GM12865 (cell line): ENCODE results near the gene UBA1.

Experiments
- DNase-seq: peaks from one replicate; pipeline ENCODE4 v3.0.0; 2010; ENCODE audit warnings: low read depth
- H3K4me3 ChIP-seq: 2 replicates; pipeline ENCODE4 v1.5.1; 2011; ENCODE audit warnings: mild to moderate bottlenecking, low read depth, low read length, control low read depth
- TF ChIP-seq, protein P1 (sequence below): IDR thresholded peaks from 2 replicates; pipeline ENCODE4 v1.5.1; 2011; ENCODE audit warnings: low read length, control low read depth, low read depth, inconsistent platforms; ENCODE audit not compliant: insufficient read depth; ENCODE audit errors: missing control alignments

The UBA1 gene

DNA sequence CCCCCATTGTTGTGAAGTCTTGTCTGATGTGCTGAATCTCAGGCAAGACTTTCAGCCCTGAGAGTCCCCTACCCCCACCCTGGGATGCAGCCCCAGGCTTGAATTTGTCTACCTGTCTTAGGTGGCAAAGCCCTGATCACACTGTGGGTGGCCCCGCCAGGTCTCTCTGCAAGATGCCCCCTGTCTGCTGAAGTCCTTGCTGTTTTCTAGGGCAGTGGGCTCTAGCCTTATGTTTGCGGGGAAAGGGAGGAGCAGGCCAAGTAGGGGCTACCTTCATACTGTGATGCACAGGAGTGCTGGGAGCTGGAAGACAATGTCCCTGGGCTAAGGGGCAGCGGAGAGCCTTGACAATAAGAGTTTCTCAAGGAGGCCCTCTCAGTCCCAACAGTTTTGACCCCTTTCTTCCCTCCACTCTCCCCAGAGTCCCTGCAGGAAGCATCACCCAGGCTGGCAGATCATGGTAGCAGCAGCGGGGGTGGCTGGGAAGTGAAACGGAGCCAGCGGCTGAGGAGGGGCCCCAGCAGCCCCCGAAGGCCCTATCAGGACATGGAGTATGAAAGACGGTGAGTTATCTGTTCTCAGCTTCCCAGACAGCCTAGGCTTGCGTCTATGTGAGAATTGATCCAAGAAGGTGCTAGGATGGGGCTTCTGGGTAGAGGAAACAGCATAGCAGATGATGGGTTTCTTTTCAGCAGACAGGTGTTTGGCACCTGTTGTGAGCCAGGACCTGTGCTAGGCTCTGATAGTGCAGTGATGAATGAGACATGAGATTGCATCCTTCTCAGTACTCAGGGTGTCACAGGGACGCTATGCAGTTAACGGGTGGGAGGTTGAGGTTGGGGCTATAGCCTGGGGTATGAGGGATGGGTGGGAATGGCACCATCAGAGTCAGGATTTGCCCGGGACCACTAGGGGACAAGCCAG, 46.4 kb upstream of the UBA1 start:
- peak overlapping the region; percentile 85 for H3K4me3 ChIP-seq
- no peak for DNase-seq
- TF ChIP-seq, protein P1, sequence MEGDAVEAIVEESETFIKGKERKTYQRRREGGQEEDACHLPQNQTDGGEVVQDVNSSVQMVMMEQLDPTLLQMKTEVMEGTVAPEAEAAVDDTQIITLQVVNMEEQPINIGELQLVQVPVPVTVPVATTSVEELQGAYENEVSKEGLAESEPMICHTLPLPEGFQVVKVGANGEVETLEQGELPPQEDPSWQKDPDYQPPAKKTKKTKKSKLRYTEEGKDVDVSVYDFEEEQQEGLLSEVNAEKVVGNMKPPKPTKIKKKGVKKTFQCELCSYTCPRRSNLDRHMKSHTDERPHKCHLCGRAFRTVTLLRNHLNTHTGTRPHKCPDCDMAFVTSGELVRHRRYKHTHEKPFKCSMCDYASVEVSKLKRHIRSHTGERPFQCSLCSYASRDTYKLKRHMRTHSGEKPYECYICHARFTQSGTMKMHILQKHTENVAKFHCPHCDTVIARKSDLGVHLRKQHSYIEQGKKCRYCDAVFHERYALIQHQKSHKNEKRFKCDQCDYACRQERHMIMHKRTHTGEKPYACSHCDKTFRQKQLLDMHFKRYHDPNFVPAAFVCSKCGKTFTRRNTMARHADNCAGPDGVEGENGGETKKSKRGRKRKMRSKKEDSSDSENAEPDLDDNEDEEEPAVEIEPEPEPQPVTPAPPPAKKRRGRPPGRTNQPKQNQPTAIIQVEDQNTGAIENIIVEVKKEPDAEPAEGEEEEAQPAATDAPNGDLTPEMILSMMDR = no peak

DNA sequence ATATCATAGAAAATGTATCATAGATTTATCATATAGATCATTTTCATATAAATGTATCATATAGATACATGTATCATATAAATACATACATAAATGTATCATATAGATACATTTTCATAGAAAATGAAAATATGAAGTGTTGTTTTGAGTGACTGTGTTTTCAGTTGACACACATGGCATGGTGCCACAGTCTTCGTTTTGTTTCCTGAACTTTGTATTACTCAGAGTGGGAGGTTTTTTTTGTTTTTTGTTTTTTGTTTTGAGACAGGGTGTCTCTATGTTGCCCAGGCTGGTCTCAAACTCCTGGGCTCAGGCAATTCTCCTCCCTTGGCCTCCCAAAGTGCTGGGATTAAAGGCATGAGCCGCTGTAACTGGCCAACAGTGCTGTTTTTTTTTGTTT, 44.7 kb upstream of the UBA1 start:
- DNase-seq = no peak
- TF ChIP-seq, protein P1 = no peak
- H3K4me3 ChIP-seq = no peak overlapping the region

DNA sequence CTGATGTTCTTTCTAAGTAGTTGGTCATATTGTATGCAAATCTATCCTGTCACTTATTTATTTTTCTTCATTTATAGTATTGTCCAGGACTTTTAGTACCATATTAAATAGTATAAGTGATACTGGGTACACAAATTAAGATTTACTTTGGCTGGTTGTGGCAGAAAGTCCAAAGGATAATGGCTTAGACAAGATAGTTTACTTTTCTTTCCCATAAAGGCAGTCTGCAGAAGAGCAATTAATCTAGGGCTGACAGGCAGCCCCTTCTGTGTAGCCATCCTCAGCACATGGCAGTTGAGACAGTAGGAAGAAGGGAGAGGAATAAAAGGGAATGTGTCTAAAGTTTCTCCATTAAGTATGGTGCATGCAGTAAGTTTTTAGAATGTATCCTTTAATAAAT, 42.2 kb upstream of the UBA1 start:
- TF ChIP-seq, protein P1 = no peak
- no peak for DNase-seq
- H3K4me3 ChIP-seq = no peak overlapping the region

DNA sequence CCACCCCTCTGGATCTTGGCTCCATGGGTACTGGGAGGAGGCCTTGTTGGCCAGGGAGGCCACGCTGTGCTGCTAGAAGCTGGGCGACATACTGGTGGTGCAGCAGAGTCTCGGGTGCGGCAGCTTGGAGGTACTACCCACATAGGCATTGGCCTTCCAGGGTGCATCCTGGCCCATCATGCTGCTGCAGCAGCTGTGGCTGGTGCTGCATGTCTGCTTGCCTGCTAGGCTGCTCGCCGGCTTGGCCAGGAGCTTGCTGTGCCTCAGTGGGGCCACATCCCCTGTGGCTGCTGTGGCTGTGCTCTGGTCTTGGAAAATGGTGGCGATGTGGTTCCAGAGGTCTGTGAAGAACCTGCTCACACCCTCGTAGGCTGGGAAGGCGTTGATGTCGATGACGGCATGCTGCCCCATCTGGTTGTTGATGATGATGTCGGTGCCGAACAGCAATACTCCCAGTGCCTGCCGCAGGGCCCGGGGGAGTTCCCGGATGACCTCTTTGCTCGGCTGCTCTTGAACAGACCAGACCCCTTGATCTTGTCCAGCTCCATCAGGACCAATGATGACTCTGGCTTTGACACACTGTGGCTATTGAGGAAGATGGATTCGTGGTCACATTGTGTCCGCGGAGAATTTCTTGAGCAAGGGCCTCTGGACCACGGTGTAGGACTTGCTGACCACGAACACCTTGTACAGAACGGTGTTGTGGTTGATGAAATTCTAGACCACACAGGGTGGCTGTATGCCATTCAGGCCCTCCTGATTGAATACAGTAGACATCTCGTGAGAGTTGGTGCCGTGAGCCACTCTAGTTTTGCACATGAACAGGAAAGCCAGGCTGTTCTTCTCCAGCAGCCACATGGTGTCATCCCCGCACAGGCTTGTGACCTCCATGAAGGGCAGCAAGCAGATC, 36.8 kb upstream of the UBA1 start:
- no peak overlapping the region for H3K4me3 ChIP-seq
- TF ChIP-seq, protein P1 = no peak
- DNase-seq = no peak

DNA sequence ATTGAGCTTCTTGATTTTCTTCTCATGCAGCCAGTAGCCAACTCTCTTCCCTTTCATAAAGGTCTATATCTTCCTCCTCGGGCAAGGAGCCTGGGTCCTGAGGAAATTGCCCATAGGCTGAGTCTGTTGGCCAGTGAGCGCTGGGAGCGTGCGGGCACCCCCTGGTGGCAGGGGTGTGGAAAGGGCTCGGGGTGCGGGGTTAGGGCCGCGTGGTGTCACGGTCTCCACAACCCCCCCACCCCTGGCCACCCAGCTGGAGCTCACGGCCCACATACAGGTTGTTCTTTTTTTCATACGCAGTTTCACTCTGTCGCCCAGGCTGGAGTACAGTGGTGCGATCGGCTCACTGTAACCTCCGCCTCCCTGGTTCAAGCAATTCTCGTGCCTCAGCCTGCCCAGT, 35.5 kb upstream of the UBA1 start:
- no peak for DNase-seq

DNA sequence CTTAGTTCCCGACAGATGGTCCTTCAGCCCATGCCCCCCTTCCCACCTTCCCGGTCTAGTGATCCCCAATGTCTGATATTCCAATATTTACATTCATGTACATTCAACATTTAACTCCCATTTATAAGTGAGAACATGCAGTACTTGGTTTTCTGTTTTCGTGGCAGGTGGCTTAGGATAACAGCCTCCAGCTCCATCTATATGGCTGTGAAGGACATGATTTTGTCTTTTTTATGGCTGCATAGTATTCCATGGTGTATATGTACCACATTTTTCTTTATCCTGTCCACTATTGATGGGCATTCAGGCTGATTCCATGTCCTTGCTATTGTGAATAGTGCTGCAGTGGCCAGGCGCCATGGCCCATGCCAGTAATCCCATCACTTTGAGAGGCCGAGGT, 34.8 kb upstream of the UBA1 start:
- DNase-seq = no peak
- no peak overlapping the region for H3K4me3 ChIP-seq
- TF ChIP-seq, protein P1 = no peak

More for the DNA sequence above, 35.5 kb upstream of the UBA1 start:
- no peak overlapping the region for H3K4me3 ChIP-seq
- TF ChIP-seq, protein P1 = no peak
